ENCODE measurements around the gene ITPR2.
"Not testable (repeated sequence)": the region's sequence is repeated elsewhere in the genome, so short reads cannot be mapped to it uniquely, and the experiment has no call there.

The ITPR2 gene

DNA sequence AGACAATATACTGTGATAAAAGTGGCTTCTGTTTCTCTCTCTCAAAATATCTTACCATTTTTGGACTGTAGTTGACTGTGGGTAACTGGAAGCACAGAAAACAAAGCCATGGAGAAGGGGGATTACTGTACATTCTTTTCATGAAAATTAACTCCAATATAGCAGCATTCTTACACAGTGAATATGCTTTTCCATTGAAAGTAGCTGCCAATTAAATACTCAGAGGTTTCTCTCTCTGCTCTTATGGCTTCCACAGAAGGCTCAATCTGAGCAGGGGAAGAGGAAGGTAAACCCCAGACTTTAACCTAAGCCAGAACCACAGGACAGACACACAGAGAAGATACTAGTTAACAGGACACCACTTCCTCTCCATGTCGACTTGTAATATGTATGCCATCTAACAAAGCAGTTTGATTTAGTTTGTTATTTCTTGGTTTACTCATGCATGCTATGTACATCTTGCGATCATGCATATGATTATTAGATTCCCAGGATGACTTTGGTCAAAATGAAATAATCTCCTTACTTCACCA is 487.5 kb downstream of the ITPR2 start:
- DNase-seq: no peak
- in situ Hi-C loops (cut with HindIII; ENCODE audit: low pct_ligation_motif_present, low pct_unique_long_range_greater_than_20kb, low sequenced_read_pairs): no loop called here

DNA sequence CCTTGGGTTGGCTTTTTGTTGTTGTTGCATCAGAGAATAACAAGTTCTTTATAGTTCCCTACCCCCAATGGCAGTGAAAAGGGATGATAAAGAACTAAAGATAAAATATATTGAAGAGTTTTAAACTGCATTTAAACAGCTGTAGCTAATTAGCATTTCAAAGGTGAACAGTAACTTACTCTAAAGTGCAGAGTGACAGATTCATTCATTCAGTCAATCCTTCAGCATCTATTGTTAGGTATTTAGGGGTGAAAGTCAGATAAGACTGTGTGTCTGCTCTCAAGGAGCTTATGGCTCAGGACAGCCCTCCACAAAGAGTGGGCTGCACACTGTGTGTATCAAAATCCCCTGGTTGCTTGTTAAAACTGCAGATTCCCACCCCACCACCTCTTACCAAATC is 491.5 kb downstream of the ITPR2 start:
- DNase-seq: no peak

DNA sequence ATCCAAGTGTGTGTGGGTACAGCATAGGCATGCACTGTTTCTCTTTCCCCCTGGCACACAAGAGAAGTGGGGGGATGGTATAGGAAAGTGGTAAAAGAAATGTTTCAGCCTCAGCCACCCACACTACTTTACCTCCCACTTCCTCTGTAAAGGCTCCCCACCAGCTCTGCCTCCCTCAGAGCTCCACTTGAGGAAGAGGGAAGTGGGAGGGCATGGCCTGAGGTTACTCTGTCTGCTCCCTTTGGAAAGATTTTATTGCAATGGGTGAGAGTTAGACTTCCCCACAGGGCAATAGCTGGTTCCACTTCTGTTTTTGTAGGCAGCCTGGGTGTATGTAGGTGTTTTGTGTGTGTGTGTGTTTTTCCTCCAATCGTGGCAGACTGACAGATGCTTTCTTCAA is 492.3 kb downstream of the ITPR2 start:
- no peak for DNase-seq
- in situ Hi-C loops (cut with HindIII; ENCODE audit: low pct_ligation_motif_present, low pct_unique_long_range_greater_than_20kb, low sequenced_read_pairs): no loop called here

More for the DNA sequence above, 491.5 kb downstream of the ITPR2 start:
- in situ Hi-C loops (cut with HindIII; ENCODE audit: low pct_ligation_motif_present, low pct_unique_long_range_greater_than_20kb, low sequenced_read_pairs): no loop called here

DNA sequence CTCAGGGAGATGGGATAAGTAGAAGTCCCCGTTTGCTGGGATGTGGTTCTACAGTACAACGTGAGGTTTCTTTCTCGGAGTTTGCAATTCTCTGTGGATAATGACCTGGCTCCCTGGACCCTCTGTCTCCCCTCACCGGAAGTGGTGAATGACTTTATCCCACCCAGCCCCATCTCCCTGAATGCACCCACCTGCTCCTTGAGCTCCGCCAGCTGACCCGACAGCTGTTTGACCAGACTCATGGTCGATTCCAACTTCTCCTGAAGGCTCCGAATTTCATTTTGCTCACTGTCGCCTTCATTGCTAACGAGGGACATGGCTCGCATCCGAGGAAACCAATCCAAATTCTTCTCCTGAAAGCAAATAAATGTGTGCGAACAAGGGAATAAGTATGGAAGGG is 493.0 kb downstream of the ITPR2 start:
- in situ Hi-C loops (cut with HindIII; ENCODE audit: low pct_ligation_motif_present, low pct_unique_long_range_greater_than_20kb, low sequenced_read_pairs): no loop called here

DNA sequence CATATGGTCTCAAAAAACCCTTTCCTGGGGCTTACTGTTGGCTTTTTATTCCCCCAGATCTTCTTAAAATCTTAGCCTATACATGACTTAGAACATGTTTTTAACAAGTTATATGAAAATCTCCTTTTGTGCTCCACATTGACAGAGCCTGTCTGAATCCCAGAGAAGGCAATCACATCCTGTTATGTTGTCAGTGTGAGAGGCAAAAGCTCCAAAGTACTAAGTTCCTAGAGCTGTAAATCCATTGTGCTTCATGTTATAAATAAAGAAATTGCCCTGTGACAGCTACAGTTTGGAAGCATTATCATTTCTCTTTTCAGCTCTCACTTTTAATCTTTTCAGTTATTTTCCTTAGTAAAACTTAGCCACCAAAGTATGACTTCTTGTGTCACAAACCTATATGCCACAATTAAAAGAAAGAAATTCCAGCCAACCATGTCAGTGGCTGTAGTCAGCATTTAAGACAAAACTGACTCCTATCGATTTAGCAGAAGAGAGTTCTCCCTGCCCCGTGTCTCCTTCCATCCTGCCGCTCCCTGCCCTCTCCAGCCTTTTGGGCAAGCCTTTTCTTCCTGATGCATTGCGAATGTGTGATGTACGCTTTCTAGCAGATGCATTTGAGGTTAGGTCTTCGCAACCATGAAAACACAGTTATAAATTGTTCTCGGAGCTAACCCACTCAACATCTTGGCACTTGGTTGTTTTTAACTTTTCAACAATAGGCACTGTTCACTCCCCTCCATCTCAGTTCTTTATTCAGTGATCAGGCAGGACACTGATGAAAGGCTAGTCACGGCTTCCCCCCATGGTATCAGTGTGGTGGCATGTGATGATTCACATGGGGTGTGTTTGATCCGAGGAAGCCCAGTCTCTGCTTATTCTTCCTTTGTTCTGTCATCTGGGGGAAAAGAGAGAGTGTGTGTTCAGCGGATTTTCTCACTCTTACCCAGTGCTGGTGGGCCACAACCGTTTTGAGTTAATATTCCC is 494.1 kb downstream of the ITPR2 start:
- no peak for DNase-seq
- in situ Hi-C loops (cut with HindIII; ENCODE audit: low pct_ligation_motif_present, low pct_unique_long_range_greater_than_20kb, low sequenced_read_pairs): no loop called here

More for the DNA sequence above, 493.0 kb downstream of the ITPR2 start:
- DNase-seq: no peak

DNA sequence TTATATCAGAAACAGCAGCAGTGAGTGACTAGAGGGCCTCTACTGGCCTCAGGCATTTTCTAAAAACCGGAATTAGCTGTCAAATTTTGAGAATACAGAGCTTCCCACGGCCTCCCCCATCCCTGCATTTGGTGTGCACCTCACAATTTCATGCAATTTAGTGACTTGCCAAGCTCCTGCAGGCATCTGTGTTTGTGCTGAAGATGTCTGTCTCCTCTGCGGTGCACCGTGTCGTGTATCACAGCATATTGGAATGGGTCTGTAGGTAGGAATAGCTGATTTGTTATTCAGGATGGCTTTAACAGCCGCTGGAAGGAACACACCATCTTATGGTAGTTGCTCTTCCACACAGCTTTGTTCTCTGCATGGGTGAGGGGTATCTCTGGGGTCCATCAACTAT is 497.3 kb downstream of the ITPR2 start:
- DNase-seq: no peak
- in situ Hi-C loops (cut with HindIII; ENCODE audit: low pct_ligation_motif_present, low pct_unique_long_range_greater_than_20kb, low sequenced_read_pairs): no loop called here

DNA sequence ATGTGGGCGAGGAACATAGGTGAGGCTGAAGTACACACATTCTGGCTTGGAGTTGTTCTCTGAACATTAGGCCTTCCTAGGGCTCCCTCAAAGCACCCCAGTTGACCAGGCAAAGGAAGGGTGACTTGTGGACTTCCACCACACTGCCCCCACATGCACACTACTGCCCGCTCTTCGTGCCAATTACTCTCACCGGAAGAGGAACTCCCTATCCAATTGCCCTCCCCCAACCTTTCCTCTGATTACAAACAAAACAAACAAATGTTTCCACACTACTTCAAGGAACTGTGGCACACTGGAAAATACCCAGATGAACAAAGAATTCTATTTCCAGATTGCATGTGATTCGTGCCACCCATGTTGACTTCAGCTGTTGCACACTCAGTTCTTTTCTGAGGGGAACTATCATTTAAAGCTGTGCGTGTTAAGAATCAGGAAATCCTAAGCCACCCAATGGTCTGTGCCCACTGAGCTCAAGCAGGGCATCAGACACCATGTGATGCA is 498.3 kb downstream of the ITPR2 start:
- in situ Hi-C loops (cut with HindIII; ENCODE audit: low pct_ligation_motif_present, low pct_unique_long_range_greater_than_20kb, low sequenced_read_pairs): no loop called here
- no peak for DNase-seq

DNA sequence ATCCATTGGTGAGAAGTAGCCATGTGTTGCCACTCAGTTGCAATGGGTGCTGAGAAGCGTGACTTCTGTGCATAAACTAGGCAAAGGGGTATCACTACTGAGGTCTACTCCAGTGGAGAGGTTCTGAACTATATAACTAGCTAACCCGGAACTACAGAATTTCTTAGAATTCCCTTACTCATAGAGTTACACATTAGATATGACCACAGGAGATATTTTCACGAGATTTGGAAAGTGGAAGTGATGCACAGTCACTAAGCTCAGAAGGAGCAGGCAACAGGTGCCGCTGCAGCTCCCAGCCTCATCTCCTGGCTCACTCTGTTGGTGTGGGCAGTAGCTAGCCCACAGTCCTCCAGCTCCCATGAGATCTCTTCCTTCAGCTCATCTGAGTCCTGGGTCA is 501.0 kb downstream of the ITPR2 start:
- in situ Hi-C loops (cut with HindIII; ENCODE audit: low pct_ligation_motif_present, low pct_unique_long_range_greater_than_20kb, low sequenced_read_pairs): no loop called here
- DNase-seq: no peak

DNA sequence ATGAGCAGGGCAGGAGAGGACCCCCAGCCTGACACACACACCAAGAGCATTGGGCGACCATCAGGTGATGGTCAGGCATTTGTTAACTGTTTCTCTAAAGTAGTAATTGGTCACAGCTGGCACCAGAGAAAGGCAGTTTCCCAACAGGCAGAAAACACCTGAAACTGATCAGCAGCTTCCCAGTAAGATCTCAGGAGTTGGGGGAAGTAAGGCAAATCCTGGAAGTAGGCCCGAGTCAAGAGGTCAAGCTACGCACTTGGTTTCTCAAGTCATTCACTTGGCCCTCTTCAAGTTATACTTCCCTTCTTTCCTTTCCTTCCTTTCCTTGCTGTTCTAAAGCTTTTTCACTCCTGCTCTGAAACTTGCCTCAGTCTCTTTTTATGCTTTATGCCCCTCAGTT is 501.9 kb downstream of the ITPR2 start:
- no peak for DNase-seq
- in situ Hi-C loops (cut with HindIII; ENCODE audit: low pct_ligation_motif_present, low pct_unique_long_range_greater_than_20kb, low sequenced_read_pairs): no loop called here

DNA sequence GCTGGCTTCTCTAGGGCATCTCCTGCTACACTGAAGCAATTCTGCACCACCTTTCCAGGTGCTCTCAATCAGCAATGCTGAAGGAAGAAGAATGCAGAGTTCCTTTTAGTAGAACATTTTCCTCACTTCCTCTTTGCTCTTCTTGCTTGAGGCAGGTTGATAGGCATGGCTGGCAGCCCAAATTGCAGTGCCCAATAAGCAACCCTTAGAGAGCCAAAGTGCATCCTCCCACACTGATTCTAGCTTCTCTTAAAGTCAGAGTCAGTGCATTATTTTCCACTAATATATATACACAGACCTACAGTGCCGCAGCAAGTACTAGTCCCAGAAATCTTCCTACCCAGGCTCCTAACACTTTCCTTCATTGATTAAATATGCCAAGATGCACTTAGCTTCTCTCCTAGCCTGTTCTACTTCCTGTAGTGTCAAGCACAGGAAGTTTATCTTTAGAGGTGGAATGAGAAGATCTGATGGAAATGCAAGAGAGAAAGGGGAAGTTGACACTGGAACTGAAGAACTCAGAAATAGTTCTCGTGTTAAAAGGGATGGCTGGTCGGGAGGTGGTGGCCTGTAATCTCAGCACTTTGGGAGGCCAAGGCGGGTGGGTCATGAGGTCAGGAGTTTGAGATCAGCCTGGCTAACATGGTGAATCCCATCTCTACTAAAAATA is 504.9 kb downstream of the ITPR2 start:
- no peak for DNase-seq
- in situ Hi-C loops (cut with HindIII; ENCODE audit: low pct_ligation_motif_present, low pct_unique_long_range_greater_than_20kb, low sequenced_read_pairs): no loop called here

DNA sequence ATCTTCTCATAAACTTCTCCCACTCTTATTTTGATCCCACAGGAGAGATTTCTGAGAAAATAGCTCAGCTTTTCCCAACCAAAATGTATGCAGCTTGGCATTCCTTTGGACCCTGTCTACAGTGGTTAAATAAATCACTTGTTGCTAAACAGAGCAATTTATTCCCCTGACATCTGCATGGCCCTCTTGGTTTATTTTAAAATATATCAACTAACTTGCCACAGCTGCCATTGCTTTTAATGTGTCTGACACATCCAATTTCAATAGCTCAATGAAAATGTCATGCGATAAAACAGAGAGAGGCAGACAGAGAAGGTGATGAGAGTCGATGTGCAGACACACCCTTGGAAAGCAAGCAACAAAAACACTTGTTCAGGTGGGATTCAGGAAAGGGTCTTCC is 509.3 kb downstream of the ITPR2 start:
- no peak for DNase-seq
- in situ Hi-C loops (cut with HindIII; ENCODE audit: low pct_ligation_motif_present, low pct_unique_long_range_greater_than_20kb, low sequenced_read_pairs): no loop called here

DNA sequence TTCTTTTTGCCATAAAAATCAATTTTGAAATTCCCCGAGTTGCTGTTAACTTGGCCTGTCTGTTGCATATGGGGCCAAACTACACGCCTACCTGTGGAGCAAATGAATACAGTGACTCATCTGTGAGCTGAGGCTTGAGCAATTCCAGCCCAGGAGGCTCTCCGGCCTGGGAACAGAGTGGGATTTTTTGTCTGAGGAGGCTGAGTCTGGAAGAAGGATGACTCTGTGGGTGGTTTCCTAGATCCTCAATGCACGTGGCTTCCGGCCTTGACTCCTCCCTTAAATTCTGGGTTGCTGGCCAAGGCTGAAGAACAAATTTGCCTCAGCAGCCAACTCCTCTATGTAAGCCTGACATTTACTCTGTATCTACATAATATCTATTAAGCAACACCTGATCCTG is 513.5 kb downstream of the ITPR2 start:
- DNase-seq: peak; percentile 90
- in situ Hi-C loops (cut with HindIII; ENCODE audit: low pct_ligation_motif_present, low pct_unique_long_range_greater_than_20kb, low sequenced_read_pairs): no loop called here

DNA sequence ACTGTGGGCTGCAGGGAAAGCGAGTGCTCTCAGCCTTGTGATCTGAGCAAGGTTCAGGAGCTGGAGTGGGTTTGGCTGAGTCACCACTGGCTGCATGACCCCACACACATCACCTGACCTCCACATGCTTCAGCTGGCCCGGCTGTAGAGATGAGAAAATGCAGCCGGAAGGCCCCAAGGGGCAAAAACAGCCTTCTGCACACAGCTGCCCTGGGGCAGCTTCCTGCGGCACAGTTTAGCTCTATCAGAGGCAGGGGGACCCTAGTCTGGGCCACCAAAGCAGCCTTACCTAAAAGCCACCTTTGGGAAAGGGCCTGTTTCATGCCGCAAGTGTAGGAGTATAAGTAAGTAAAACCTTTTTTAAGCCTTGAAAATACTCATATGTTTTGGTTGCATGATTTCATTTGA is 514.3 kb downstream of the ITPR2 start:
- in situ Hi-C loops (cut with HindIII; ENCODE audit: low pct_ligation_motif_present, low pct_unique_long_range_greater_than_20kb, low sequenced_read_pairs): no loop called here
- peak; percentile 94 for DNase-seq

DNA sequence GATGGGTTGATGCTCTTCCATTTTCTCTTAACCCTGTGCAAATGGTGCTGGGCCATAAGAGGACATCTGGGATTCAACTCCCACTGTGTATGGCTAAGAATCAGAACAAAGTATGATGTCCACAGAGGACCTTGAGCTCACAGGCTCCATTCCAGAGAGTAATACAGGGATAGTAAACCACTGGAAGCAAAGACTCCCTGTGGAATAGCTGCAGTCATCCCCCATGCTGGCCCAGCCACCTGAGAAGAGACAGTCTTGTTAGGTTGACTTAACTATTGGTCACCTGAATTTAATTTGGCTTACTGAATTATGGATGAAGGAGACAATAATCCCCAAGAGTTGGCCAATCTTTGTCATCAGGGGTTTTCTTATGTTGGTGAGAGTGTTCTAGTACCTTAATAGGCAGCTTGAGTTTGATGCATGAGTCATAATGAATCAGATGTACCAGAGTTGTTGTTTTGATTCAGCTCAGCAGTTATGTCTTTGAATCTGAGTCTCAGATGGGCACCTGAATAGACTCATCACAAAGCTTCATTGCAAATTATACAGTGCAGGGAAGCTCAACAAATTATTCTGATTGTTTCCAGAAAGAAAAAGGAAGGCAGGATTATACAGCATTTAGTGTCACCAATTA is 514.9 kb downstream of the ITPR2 start:
- in situ Hi-C loops (cut with HindIII; ENCODE audit: low pct_ligation_motif_present, low pct_unique_long_range_greater_than_20kb, low sequenced_read_pairs): no loop called here
- DNase-seq: peak; percentile 78

DNA sequence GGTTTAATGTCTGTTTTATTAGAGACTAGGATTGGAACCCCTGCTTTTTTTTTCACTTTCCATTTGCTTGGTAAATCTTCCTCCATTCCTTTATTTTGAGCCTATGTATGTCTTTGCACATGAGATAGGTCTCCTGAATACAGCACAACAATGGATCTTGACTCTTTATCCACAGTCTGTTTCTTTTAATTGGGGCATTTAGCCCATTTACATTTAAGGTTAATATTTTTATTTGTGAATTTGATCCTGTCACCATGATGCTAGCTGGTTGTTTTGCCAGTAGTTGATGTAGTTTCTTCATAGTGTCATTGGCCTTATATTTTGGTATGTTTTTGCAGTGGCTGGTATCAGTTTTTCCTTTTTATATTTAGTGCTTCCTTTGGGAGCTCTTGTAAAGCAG is 518.9 kb downstream of the ITPR2 start:
- DNase-seq; in situ Hi-C loops (cut with HindIII; ENCODE audit: low pct_ligation_motif_present, low pct_unique_long_range_greater_than_20kb, low sequenced_read_pairs): not testable (repeated sequence)

DNA sequence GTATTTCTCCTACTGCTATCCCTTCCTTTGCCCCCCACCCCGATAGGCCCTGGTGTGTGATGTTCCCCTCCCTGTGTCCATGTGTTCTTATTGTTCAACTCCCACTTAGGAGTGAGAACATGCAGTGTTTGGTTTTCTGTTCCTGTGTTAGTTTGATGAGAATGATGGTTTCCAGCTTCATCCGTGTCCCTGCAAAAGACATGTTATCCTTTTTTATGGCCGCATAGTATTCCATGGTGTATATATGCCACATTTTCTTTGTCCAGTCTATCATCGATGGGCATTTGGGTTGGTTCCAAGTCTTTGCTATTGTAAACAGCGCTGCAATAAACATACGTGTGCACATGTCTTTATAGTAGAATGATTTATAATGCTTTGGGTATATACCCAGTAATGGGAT is 522.5 kb downstream of the ITPR2 start:
- DNase-seq; in situ Hi-C loops (cut with HindIII; ENCODE audit: low pct_ligation_motif_present, low pct_unique_long_range_greater_than_20kb, low sequenced_read_pairs): not testable (repeated sequence)

DNA sequence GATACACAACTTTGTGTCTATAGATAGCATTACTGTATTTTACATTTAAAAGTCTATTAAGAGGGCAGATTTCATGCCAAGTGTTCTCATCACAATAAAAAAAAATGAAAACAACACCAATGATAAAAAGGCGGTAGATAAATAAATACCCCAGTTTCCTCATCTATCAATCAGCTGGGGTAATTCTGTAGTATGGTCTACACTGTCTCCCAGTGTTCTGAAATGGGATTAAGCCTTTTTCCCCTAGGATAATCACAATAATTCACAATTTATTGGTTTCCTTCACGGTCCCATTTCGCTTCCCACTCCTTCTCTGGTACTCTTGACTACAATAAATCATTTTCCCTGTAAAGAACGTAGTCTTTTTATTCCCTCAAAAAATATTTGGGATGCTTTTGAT is 523.4 kb downstream of the ITPR2 start:
- DNase-seq: no peak
- in situ Hi-C loops (cut with HindIII; ENCODE audit: low pct_ligation_motif_present, low pct_unique_long_range_greater_than_20kb, low sequenced_read_pairs): no loop called here

DNA sequence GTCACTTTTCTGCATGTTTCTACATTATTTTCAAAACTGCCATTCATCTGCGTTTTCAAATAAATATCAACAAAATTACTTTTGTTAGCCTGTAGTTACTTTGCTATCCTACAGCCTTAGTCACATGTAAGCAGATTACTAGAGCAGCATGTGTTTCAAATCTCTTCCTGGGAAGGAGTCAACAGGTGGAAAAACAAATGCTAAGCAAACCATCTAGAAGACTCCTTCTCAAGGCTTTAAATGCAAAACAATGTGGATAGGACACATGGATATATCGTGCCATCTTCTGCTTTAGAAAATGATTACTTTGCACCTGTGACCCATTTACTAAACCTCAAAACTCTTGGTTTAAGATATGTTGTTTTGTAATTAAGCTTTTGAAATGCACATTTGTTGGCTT is 528.7 kb downstream of the ITPR2 start:
- no peak for DNase-seq
- in situ Hi-C loops (cut with HindIII; ENCODE audit: low pct_ligation_motif_present, low pct_unique_long_range_greater_than_20kb, low sequenced_read_pairs): no loop called here

DNA sequence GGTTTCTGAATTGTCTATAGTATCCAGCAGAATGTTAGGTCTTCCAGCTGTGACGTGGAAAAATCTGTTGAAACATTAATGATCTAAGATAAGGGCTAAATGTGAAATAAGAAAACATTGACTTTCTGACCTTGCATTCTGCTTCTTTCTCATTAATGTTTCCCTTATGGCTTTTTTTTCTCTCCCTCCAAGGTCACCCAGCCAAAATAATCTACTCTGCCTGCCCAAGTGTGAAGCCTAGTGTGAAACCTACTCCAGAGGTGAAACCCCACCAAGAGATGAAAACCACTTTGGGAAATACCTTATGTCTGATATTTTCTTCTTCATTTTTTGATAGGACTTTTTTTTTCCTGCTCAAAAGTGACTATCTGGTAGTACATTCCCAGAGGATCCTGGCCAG is 529.6 kb downstream of the ITPR2 start:
- DNase-seq: no peak
- in situ Hi-C loops (cut with HindIII; ENCODE audit: low pct_ligation_motif_present, low pct_unique_long_range_greater_than_20kb, low sequenced_read_pairs): no loop called here

Data from ACHN (cell line).